Right atrium auricular region (tissue), 2 donors: Measurements from ENCODE around the gene LITAFD. TPM values are rescaled to one million over a fixed set of nuclear protein-coding genes. Genes with fewer than 3 reads are reported as not detected.

Experiments
- DNase-seq: peaks from one replicate; pipeline ENCODE4 v3.0.0-alpha.2; 2019; ENCODE audit warnings: low spot score
- H3K27ac ChIP-seq, 2 donors: fragments of 200-600 bp; sonication (generic); 1 replicate in 1 of 2; 2 replicates in 1 of 2; pipeline ENCODE4 v1.5.1; 2016 to 2019
- H3K27me3 ChIP-seq, 2 donors: fragments of 200-600 bp; sonication (generic); one replicate each; pipeline versions ENCODE4 v1.5.1 to v1.6.0; 2017 to 2019
- H3K36me3 ChIP-seq: fragments of 200-600 bp; sonication (generic); one replicate; pipeline ENCODE4 v1.5.1; 2016
- H3K4me1 ChIP-seq, 2 donors: fragments of 200-600 bp; sonication (generic); one replicate each; pipeline versions ENCODE4 v1.5.1 to v1.6.0; 2017 to 2019
- H3K4me3 ChIP-seq, 2 donors: fragments of 200-600 bp; sonication (generic); 1 replicate in 1 of 2; 2 replicates in 1 of 2; pipeline ENCODE4 v1.5.1; 2017 to 2019; ENCODE audit warnings: mild to moderate bottlenecking in 1 of 2, moderate library complexity in 1 of 2
- H3K9me3 ChIP-seq, 2 donors: fragments of 200-600 bp; sonication (generic); one replicate each; pipeline ENCODE4 v1.5.1; 2019
- CTCF ChIP-seq, 2 donors: fragments of 200-600 bp; sonication (generic); IDR thresholded peaks; one replicate each; pipeline ENCODE4 v1.5.1; 2019; ENCODE audit warnings: antibody characterized with exemption in 2 of 2
- total RNA-seq, 2 donors: library from RNA; depleted of rRNA; stranded (reverse); fragments of >200 nt; gene quantifications; one replicate each; pipeline ENCODE4 v1.1.0, GENCODE V29; 2016

The LITAFD gene
- total RNA-seq, 2 donors from 2014 or later: not detected

- Histone ChIP-seq H3K36me3 (peaks cover 50% of the 10 kb centered on the region), H3K4me3 (no peak overlapping the region), H3K4me1 (peaks cover 0 to 24% of the 10 kb centered on the region in 2 donors), H3K27me3 (no peaks in the 10 kb centered on the region), H3K27ac (no peak overlapping the region), H3K9me3 (no peaks in the 10 kb centered on the region)
- TF ChIP-seq CTCF (IDR thresholded peaks at IDR 0.05): no peak
- DNase-seq: no peak
These were observed 8.4 kb downstream of the LITAFD start for GRCh38 chr16:8890549-8890921.

GRCh38 chr16:8892101-8892575, 10.0 kb downstream of the LITAFD start:
- Histone ChIP-seq H3K4me3 (no peak overlapping the region), H3K27ac (no peak overlapping the region), H3K9me3 (no peaks in the 10 kb centered on the region), H3K27me3 (no peaks in the 10 kb centered on the region), H3K4me1 (peaks cover 0 to 10% of the 10 kb centered on the region in 2 donors), H3K36me3 (peaks cover 66% of the 10 kb centered on the region)
- no peak for TF ChIP-seq CTCF (IDR thresholded peaks at IDR 0.05)
- no peak for DNase-seq

DNA sequence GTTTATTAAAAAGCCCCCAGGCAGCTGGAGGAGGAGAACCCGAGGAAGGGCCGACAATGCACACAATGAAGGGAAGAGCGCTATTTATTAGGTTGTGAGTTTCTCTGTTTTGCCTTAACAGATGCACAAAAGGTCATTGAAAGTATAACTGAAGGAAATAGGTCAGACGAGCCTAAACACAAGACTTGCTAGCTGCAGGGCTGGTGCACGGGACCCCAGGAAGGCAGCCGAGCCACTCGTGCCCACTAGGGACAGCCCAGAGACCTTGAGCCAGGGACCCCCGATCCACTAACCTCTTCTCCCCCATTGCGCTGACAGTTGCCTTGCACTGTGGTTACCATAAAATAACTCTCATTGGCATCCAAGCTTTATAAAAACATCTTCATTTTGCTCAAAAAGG, 11.3 kb downstream of the LITAFD start:
- Histone ChIP-seq H3K4me3 (no peak overlapping the region), H3K9me3 (no peaks in the 10 kb centered on the region), H3K4me1 (peaks cover 0 to 4% of the 10 kb centered on the region in 2 donors), H3K27me3 (no peaks in the 10 kb centered on the region), H3K36me3 (peaks cover 77% of the 10 kb centered on the region), H3K27ac (no peak overlapping the region)
- no peak for TF ChIP-seq CTCF (IDR thresholded peaks at IDR 0.05)
- DNase-seq: no peak

- no peak for DNase-seq
- Histone ChIP-seq H3K27ac (no peak overlapping the region), H3K9me3 (no peaks in the 10 kb centered on the region), H3K27me3 (no peaks in the 10 kb centered on the region), H3K4me3 (no peak overlapping the region), H3K36me3 (peaks cover 84% of the 10 kb centered on the region), H3K4me1 (no peaks in the 10 kb centered on the region)
- no peak for TF ChIP-seq CTCF (IDR thresholded peaks at IDR 0.05)
These were observed 12.0 kb downstream of the LITAFD start for GRCh38 chr16:8893976-8894690.

GRCh38 chr16:8894736-8895334, 12.7 kb downstream of the LITAFD start:
- Histone ChIP-seq H3K4me3 (no peak overlapping the region), H3K27ac (no peak overlapping the region), H3K27me3 (no peaks in the 10 kb centered on the region), H3K36me3 (peaks cover 91% of the 10 kb centered on the region), H3K4me1 (no peaks in the 10 kb centered on the region), H3K9me3 (no peaks in the 10 kb centered on the region)
- no peak for TF ChIP-seq CTCF (IDR thresholded peaks at IDR 0.05)
- DNase-seq: no peak
